Activated CD4-positive, alpha-beta T cell treated with anti-CD3 and anti-CD28 coated beads, Interleukin-2, amount 50 U/mL, for 4 hours (primary cell): Measurements from ENCODE around the gene C2CD2L.
"Not testable (repeated sequence)": the region's sequence is repeated elsewhere in the genome, so short reads cannot be mapped to it uniquely, and the experiment has no call there.

Experiments used
- DNase-seq, 2 experiments: peaks; one replicate each; pipeline ENCODE4 v3.0.0-alpha.2; 2020

Gene C2CD2L

GRCh38 chr11:119153049-119153818 is 46.1 kb downstream of the C2CD2L start:
- DNase-seq, result no peak

GRCh38 chr11:119154178-119154577 is 47.0 kb downstream of the C2CD2L start:
- no peak for DNase-seq

- no peak for DNase-seq
These were observed 48.8 kb downstream of the C2CD2L start for GRCh38 chr11:119155733-119156492.

- DNase-seq, result no peak
These were observed 49.4 kb downstream of the C2CD2L start for GRCh38 chr11:119156496-119156895.

GRCh38 chr11:119157063-119157462 is 49.9 kb downstream of the C2CD2L start:
- DNase-seq, result no peak

- DNase-seq, result no peak
These were observed 51.3 kb downstream of the C2CD2L start for GRCh38 chr11:119158467-119158866.

- DNase-seq, result no peak
These were observed 53.0 kb downstream of the C2CD2L start for GRCh38 chr11:119160151-119160550.

- no peak for DNase-seq
These were observed 54.7 kb downstream of the C2CD2L start for GRCh38 chr11:119161871-119162270.

- no peak for DNase-seq
These were observed 59.4 kb downstream of the C2CD2L start for GRCh38 chr11:119166368-119167076.

- DNase-seq, result not testable (repeated sequence)
These were observed 59.9 kb downstream of the C2CD2L start for GRCh38 chr11:119167077-119167458.

GRCh38 chr11:119167933-119168332 is 60.8 kb downstream of the C2CD2L start:
- DNase-seq, result no peak
